DND-41 (cell line): ENCODE data around the gene PTGER3.

Experiments used
- EZH2 ChIP-seq: IDR thresholded peaks from 3 replicates; pipeline ENCODE4 v1.6.1; 2012; ENCODE audit warnings: borderline replicate concordance, low read depth, mild to moderate bottlenecking, moderate library complexity, low read length, inconsistent platforms; ENCODE audit not compliant: severe bottlenecking
- TF ChIP-seq, protein P1 (sequence below): IDR thresholded peaks from 2 replicates; pipeline ENCODE4 v1.5.1; 2012; ENCODE audit warnings: borderline replicate concordance, low read length, moderate library complexity, mild to moderate bottlenecking; ENCODE audit not compliant: poor library complexity, severe bottlenecking; ENCODE audit errors: extremely low read depth

DNA sequence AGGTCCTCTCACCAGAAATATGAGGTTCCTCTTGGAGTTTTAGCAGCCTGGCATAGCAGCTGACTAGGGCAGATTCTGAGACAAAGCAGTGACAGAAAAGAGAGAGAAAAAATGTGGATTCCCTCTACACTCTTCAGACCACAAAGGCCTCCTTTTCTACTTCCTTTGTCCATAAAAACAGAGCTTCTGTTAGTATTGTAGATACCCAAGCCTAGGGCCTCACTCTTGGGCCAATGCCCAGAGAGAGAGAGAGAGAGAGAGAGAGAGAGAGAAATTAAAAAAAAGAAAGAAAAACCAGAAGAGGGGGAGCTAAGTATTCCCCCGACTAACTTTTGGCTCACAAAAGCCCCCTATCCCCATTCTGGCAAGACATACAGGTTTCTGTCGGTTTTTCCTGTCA is 35.7 kb upstream of the PTGER3 start:
- TF ChIP-seq, protein P1, sequence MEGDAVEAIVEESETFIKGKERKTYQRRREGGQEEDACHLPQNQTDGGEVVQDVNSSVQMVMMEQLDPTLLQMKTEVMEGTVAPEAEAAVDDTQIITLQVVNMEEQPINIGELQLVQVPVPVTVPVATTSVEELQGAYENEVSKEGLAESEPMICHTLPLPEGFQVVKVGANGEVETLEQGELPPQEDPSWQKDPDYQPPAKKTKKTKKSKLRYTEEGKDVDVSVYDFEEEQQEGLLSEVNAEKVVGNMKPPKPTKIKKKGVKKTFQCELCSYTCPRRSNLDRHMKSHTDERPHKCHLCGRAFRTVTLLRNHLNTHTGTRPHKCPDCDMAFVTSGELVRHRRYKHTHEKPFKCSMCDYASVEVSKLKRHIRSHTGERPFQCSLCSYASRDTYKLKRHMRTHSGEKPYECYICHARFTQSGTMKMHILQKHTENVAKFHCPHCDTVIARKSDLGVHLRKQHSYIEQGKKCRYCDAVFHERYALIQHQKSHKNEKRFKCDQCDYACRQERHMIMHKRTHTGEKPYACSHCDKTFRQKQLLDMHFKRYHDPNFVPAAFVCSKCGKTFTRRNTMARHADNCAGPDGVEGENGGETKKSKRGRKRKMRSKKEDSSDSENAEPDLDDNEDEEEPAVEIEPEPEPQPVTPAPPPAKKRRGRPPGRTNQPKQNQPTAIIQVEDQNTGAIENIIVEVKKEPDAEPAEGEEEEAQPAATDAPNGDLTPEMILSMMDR, result no peak
- TF ChIP-seq EZH2, result no peak
